Measurements from ENCODE around the gene MAP3K15. TPM values are rescaled to one million over a fixed set of nuclear protein-coding genes. Genes with fewer than 3 reads are reported as not detected.
"Not testable (repeated sequence)": the region's sequence is repeated elsewhere in the genome, so short reads cannot be mapped to it uniquely, and the experiment has no call there.

Gene MAP3K15
- total RNA-seq, 1 donor: not detected

- DNase-seq (ENCODE audit: low read depth): peak; percentile 35
- H3K4me3 ChIP-seq (ENCODE audit: low read depth, low read length): no peak overlapping the region
- TF ChIP-seq CTCF (IDR thresholded peaks at IDR 0.05; ENCODE audit: insufficient read depth, low read length): no peak
These were observed 74.6 kb downstream of the MAP3K15 start for GRCh38 chrX:19440713-19441112.

- H3K4me3 ChIP-seq (ENCODE audit: low read depth, low read length); DNase-seq (ENCODE audit: low read depth): not testable (repeated sequence)
These were observed 92.6 kb downstream of the MAP3K15 start for GRCh38 chrX:19422661-19423060.

GRCh38 chrX:19410259-19410658, 105.0 kb downstream of the MAP3K15 start:
- no peak for DNase-seq (ENCODE audit: low read depth)
- no peak overlapping the region for H3K4me3 ChIP-seq (ENCODE audit: low read depth, low read length)
- TF ChIP-seq CTCF (IDR thresholded peaks at IDR 0.05; ENCODE audit: insufficient read depth, low read length): no peak

- no peak for TF ChIP-seq CTCF (IDR thresholded peaks at IDR 0.05; ENCODE audit: insufficient read depth, low read length)
- DNase-seq (ENCODE audit: low read depth): no peak
- H3K4me3 ChIP-seq (ENCODE audit: low read depth, low read length): no peak overlapping the region
These were observed 111.6 kb downstream of the MAP3K15 start for GRCh38 chrX:19403696-19404095.

GRCh38 chrX:19392703-19393102, 122.6 kb downstream of the MAP3K15 start:
- no peak for DNase-seq (ENCODE audit: low read depth)
- no peak overlapping the region for H3K4me3 ChIP-seq (ENCODE audit: low read depth, low read length)
- TF ChIP-seq CTCF (IDR thresholded peaks at IDR 0.05; ENCODE audit: insufficient read depth, low read length): no peak

GRCh38 chrX:19392078-19392477, 123.2 kb downstream of the MAP3K15 start:
- H3K4me3 ChIP-seq (ENCODE audit: low read depth, low read length): no peak overlapping the region
- no peak for DNase-seq (ENCODE audit: low read depth)
- TF ChIP-seq CTCF (IDR thresholded peaks at IDR 0.05; ENCODE audit: insufficient read depth, low read length): no peak

GRCh38 chrX:19389227-19389845, 126.0 kb downstream of the MAP3K15 start:
- no peak for TF ChIP-seq CTCF (IDR thresholded peaks at IDR 0.05; ENCODE audit: insufficient read depth, low read length)
- no peak overlapping the region for H3K4me3 ChIP-seq (ENCODE audit: low read depth, low read length)
- DNase-seq (ENCODE audit: low read depth): no peak
